Astrocyte of the spinal cord (primary cell): Measurements from ENCODE around the gene AHNAK2.
A peak's percentile ranks its signal among the peaks of the same experiment; 100 is the strongest.

Experiments
- DNase-seq: peaks from one replicate; pipeline ENCODE4 v3.0.0; 2011; ENCODE audit warnings: low read depth, low spot score
- H3K4me3 ChIP-seq: 2 replicates; pipeline ENCODE4 v1.5.1; 2011; ENCODE audit warnings: low read depth, mild to moderate bottlenecking, low read length, moderate library complexity
- in situ Hi-C: cut with HindIII; loops from 2 replicates; pipeline ENCODE4 v1.10.0; 2017; ENCODE audit warnings: low sequenced_read_pairs
- TF ChIP-seq, protein P1 (sequence below): IDR thresholded peaks from 2 replicates; pipeline ENCODE4 v1.5.1; 2012; ENCODE audit warnings: low read depth, mild to moderate bottlenecking, low read length, inconsistent platforms

Gene AHNAK2

DNA sequence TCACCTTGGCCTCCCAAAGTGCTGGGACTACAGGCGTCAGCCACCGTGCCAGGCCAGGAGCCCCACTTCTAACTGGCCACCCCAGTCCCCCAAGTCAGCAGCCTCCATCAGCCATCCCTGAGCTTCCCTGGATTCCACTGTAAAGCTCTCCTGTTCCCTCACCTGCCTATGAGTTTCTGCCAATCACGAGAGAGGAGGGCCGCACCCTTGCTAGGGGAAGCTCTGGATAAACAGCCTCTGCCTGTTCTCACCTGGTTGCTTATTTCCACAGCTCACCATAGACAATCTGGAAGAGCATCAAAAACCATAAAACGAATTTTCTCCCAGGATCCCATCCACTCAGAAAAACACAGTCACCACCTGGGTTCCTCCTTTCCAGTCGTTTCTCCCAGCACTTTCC, 37.7 kb upstream of the AHNAK2 start:
- TF ChIP-seq, protein P1, sequence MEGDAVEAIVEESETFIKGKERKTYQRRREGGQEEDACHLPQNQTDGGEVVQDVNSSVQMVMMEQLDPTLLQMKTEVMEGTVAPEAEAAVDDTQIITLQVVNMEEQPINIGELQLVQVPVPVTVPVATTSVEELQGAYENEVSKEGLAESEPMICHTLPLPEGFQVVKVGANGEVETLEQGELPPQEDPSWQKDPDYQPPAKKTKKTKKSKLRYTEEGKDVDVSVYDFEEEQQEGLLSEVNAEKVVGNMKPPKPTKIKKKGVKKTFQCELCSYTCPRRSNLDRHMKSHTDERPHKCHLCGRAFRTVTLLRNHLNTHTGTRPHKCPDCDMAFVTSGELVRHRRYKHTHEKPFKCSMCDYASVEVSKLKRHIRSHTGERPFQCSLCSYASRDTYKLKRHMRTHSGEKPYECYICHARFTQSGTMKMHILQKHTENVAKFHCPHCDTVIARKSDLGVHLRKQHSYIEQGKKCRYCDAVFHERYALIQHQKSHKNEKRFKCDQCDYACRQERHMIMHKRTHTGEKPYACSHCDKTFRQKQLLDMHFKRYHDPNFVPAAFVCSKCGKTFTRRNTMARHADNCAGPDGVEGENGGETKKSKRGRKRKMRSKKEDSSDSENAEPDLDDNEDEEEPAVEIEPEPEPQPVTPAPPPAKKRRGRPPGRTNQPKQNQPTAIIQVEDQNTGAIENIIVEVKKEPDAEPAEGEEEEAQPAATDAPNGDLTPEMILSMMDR = no peak
- no peak overlapping the region for H3K4me3 ChIP-seq
- in situ Hi-C loops = no loop called here
- no peak for DNase-seq

DNA sequence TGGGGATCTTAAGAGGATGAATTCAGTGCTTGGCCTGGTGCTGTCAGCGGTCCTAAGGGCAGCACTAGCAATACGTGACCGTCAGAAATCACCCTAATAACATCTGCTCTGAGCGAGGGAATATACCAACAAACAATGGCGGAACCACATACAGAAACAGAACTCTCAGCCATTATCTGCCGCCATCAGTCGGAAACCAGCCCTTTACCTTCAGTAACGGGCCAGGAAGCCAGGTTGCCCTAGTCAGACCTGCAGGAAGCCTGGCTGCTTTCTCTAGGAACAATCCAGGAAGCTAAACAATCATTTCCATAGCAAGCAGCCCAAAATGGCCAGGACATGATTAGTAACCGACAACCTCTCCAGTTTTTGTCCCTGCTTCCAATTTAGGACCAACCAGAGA, 37.1 kb upstream of the AHNAK2 start:
- TF ChIP-seq, protein P1 = no peak
- in situ Hi-C loops = no loop called here
- DNase-seq = no peak
- no peak overlapping the region for H3K4me3 ChIP-seq

DNA sequence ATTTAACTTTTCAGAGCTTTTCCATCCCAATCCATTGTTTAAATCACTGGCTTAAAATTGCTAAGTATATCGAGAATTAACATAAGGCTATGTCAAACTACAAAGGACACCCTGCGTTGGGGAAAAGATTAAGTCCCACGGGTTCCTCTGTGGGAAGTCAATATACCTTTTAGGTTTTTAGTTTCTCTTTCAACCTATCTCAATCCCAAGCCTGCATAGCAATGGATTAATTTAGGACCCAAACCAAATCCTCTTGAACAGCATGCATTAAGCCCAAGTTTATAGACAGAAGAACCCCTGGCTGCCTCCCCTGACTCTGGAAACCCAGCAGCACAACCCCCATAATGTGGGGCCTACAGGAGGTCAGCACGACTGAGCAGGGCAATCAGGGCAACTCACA, 36.5 kb upstream of the AHNAK2 start:
- H3K4me3 ChIP-seq = no peak overlapping the region
- TF ChIP-seq, protein P1 = no peak
- in situ Hi-C loops = no loop called here
- no peak for DNase-seq

DNA sequence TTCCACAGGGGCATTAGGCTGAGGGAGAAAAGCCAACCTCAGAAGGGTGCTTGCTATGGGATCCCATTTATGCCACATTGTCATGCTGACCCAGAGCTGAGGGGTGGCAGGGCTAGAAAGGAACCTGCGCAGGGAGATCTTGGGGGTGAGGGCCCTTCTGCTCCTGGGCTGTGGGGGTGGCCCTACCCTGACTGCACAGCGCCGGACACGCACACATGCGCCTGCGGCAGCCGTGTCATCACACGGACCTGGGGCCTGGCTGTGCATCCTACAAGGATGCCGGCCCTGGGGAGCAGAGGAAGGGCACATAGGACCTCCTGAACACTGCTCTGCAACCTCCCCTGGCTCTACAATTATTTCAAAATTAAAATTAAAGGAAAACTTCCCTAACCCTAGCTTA, 35.9 kb upstream of the AHNAK2 start:
- DNase-seq = no peak
- H3K4me3 ChIP-seq = no peak overlapping the region
- in situ Hi-C loops = no loop called here
- TF ChIP-seq, protein P1 = no peak

DNA sequence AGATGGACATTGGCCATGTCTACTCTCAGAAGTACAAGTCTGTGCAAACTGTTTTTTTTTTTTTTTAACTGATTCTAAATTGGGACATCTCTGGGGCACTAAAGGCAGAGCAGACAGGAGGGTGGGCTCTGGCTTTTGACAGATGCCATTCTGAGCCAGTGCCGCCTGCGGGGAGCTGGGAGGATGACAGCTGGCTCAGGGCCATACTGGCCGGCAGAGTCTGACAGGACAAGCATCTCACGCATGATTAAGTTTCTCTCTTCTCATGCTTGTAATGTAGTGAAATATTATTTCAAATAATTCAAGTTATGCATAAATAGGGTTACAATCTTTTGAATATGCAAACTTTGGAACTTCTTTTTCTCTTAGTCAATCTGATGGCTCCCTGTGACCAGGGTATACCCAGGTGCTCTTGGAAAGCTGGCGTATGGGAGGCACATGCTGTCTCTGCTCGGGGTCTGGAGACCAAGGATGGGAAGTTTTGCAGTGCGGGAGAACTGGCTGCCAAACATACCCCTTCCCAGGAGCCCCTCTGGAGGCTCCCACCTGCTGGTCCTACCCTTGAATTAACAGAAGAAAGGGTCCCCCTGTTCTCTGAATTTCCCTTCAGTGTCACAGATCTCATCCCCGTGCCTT, 35.1 kb upstream of the AHNAK2 start:
- TF ChIP-seq, protein P1 = no peak
- in situ Hi-C loops = no loop called here

DNA sequence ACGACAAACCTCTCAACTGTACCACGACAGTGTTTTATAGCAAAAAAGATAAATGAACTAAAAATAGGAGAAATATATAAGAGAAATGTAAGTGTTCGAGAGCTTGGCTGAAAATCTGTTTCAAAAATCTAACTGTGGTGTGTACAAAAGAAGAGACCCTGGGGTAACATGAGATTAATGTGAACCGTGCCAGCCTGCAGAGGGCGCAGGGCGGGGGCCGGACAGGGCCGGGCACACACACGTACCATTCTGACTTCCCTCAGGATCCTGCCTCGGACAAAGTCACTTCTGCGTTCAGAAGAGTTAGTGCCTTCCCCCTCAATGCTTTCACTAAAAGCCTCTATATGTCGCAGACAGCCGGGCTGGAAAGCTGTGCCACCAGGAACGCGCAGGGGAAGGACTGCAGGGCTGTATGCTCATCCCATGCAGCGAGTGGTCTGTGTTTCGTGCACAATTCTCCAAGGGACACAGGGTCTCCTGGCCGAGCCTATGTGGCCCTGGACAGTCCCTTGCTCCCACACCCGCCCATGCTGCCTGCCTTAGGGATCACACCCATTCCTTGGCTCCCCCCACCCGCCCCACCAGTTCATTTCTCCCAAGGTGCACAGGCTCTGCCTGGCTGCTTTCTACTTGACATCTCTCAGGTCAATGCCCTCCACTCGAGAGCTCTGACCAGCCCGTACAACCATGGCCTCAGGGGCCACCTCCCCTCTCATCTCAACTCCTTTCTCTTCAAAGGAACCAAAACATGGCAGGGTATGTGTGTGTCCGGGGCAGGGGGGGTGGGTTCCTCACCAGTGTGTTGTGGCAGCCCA, 34.2 kb upstream of the AHNAK2 start:
- in situ Hi-C loops = no loop called here
- DNase-seq = no peak
- TF ChIP-seq, protein P1 = peak; percentile 33
- no peak overlapping the region for H3K4me3 ChIP-seq

More for the DNA sequence above, 35.1 kb upstream of the AHNAK2 start:
- H3K4me3 ChIP-seq = no peak overlapping the region
- DNase-seq = no peak
